Subcutaneous adipose tissue (tissue), 4 donors: ENCODE measurements around the gene C1QA. TPM values are rescaled to one million over a fixed set of nuclear protein-coding genes. Genes with fewer than 3 reads are reported as not detected.

Experiments used
- total RNA-seq, 4 donors: library from RNA; depleted of rRNA; stranded (reverse); fragments of >200 nt; gene quantifications; one replicate each; pipeline ENCODE4 v1.1.0, GENCODE V29; 2016
- TF ChIP-seq, protein P1 (sequence below): fragments of 450-650 bp; IDR thresholded peaks from one replicate; pipeline ENCODE4 v1.5.1; 2016; ENCODE audit warnings: low read depth, mild to moderate bottlenecking, control low read depth, antibody characterized with exemption, moderate library complexity

Gene C1QA
- total RNA-seq, 4 donors from 2014 or later = 180 to 794 (median 365) TPM

DNA sequence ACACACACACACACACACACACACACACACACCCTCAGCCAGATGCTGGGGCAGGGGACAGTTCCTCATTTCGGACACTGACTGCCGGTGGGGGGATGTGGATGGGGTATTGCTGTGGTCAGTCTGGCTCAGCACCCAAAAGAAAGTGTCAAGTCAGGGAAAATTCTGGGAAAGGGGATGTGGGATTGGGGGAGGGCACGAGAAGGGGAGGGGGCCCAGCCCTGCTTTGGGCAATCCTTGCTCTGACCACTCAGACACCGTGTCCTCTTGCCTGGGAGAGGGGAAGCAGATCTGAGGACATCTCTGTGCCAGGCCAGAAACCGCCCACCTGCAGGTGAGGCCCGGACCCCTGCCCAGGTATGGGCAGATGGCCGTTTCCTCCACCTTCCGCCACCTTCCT, 7.0 kb downstream of the C1QA start, which contains the start of gene C1QC:
TSS of gene C1QC (plus strand) at position 253 of the 400 bp plus-strand sequence. CDS start 391 bp downstream, outside the sequence.
- TF ChIP-seq, protein P1, sequence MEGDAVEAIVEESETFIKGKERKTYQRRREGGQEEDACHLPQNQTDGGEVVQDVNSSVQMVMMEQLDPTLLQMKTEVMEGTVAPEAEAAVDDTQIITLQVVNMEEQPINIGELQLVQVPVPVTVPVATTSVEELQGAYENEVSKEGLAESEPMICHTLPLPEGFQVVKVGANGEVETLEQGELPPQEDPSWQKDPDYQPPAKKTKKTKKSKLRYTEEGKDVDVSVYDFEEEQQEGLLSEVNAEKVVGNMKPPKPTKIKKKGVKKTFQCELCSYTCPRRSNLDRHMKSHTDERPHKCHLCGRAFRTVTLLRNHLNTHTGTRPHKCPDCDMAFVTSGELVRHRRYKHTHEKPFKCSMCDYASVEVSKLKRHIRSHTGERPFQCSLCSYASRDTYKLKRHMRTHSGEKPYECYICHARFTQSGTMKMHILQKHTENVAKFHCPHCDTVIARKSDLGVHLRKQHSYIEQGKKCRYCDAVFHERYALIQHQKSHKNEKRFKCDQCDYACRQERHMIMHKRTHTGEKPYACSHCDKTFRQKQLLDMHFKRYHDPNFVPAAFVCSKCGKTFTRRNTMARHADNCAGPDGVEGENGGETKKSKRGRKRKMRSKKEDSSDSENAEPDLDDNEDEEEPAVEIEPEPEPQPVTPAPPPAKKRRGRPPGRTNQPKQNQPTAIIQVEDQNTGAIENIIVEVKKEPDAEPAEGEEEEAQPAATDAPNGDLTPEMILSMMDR = no peak

DNA sequence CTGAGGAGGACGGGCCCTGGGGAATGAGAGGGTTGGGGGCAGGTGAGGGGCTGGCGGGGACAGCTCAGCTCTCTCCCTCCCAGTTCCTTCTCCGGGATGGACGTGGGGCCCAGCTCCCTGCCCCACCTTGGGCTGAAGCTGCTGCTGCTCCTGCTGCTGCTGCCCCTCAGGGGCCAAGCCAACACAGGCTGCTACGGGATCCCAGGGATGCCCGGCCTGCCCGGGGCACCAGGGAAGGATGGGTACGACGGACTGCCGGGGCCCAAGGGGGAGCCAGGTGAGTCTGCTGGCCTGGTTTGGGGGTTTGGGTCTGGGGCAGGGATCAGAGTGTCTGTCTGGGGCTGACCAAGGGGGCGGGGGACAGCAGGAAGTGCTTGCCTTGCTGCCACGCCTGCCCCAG, 7.5 kb downstream of the C1QA start:
- TF ChIP-seq, protein P1 = no peak

DNA sequence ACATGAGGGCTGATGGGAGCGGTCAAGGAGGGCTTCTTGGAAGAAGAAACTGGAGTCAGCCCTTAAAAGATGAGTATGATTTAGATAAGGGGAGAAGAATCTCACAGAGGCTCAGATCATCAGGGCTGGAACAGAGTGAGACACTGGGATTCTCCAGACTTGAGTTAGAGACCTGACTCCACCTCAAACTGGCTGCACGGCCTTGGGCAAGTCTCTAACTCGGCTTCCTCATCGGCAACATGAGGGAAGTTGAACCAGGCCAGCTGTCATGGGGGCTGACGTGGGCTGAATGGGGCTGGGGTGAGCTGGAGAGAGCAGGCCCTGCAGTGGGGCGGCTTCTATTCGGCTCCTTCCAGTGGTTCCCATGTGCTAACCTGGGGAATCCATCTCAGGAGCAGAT, 9.5 kb downstream of the C1QA start:
- TF ChIP-seq, protein P1 = no peak

GRCh38 chr1:22646384-22646783, 10.0 kb downstream of the C1QA start:
- TF ChIP-seq, protein P1 = no peak

GRCh38 chr1:22650089-22650693, 13.8 kb downstream of the C1QA start:
- TF ChIP-seq, protein P1 = no peak

DNA sequence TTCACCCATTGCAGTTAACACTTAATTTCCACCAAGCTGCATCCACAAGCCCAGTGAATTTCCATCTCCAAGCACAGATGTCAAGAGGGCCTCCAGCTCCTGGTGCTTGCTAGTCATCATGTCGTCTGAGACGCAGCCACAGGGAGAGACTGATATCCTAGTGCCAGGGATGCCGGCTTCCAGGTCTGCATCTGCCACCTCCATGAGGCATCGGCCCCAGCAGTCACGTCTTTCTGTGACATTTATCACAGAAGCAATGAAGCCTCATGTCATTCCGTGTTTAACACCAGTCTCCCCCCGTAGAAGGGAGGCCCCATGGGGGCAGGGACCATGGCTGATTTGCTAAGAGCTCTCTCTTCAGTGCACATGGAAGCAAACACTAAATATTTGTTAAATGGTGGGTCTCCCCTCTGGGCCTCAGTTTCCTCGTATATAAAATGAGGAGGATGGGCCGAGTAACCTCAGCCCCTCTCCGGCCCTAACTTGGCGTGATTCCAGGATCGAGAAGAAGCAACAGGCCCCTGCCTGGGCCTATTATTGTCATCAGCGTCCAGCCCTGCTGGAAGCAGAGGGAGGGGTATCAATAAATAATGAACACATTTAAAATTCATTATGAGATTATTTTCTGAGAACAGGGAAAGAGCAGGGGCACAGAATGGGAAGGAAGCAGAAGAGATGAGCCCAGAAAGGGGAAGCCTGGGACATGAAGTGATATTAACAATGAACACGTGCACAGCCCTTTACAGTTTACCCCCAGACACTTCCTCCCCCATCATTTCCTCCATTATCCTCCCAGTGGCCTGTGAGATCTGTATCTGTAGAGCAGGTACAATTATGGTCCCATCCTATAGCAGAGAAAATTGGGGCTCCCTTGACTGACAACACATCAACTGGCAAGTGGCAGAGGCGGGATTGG, 15.8 kb downstream of the C1QA start:
- TF ChIP-seq, protein P1 = no peak

- TF ChIP-seq, protein P1 = no peak
These were observed 16.5 kb downstream of the C1QA start, which contains the start of gene C1QB for GRCh38 chr1:22652881-22653316. TSS of gene C1QB (plus strand) at chr1:22653236. CDS start at chr1:22659463, 6,227 bp downstream.
